ENCODE measurements around the gene ST14. TPM values are rescaled to one million over a fixed set of nuclear protein-coding genes. Genes with fewer than 3 reads are reported as not detected.

ST14 gene
- total and polyA plus RNA-seq, 9 donors: 0.30 to 8.5 (median 0.73) TPM

GRCh38 chr11:130121445-130121978, 38.1 kb upstream of the ST14 start:
- DNase-seq: no peak
- Histone ChIP-seq H3K27ac (ENCODE audit: low read length) (peak overlapping the region; percentile 45), H3K36me3 (ENCODE audit: control insufficient read depth, insufficient read depth, low read length) (peaks cover 40% of the 10 kb centered on the region), H3K4me1 (ENCODE audit: control insufficient read depth, insufficient read depth, low read length) (peaks cover 13% of the 10 kb centered on the region), H3K9me3 (replicated peaks; ENCODE audit: control insufficient read depth, low read depth, low read length) (no peaks in the 10 kb centered on the region), H3K4me3 (ENCODE audit: low read length) (no peak overlapping the region), H3K27me3 (ENCODE audit: control insufficient read depth, insufficient read depth, low read length) (no peaks in the 10 kb centered on the region)
- WGBS (ENCODE audit: insufficient coverage): 86% methylated on average over 4 of the region's 5 CpGs

GRCh38 chr11:130122141-130122575, 37.4 kb upstream of the ST14 start:
- H3K9me3 ChIP-seq (replicated peaks; ENCODE audit: control insufficient read depth, low read depth, low read length): no peaks in the 10 kb centered on the region
- 94% methylated on average over 3 of the region's 7 CpGs for WGBS (ENCODE audit: insufficient coverage)
- peaks cover 43% of the 10 kb centered on the region for H3K36me3 ChIP-seq (ENCODE audit: control insufficient read depth, insufficient read depth, low read length)
- peak; percentile 37 for DNase-seq
- H3K27ac ChIP-seq (ENCODE audit: low read length): peak overlapping the region; percentile 45
- H3K4me3 ChIP-seq (ENCODE audit: low read length): no peak overlapping the region
- no peaks in the 10 kb centered on the region for H3K27me3 ChIP-seq (ENCODE audit: control insufficient read depth, insufficient read depth, low read length)
- peaks cover 13% of the 10 kb centered on the region for H3K4me1 ChIP-seq (ENCODE audit: control insufficient read depth, insufficient read depth, low read length)

GRCh38 chr11:130123414-130124040, 36.1 kb upstream of the ST14 start:
- Histone ChIP-seq H3K27ac (ENCODE audit: low read length) (peak overlapping the region; percentile 67), H3K36me3 (ENCODE audit: control insufficient read depth, insufficient read depth, low read length) (peaks cover 54% of the 10 kb centered on the region), H3K27me3 (ENCODE audit: control insufficient read depth, insufficient read depth, low read length) (no peaks in the 10 kb centered on the region), H3K9me3 (replicated peaks; ENCODE audit: control insufficient read depth, low read depth, low read length) (no peaks in the 10 kb centered on the region), H3K4me3 (ENCODE audit: low read length) (no peak overlapping the region), H3K4me1 (ENCODE audit: control insufficient read depth, insufficient read depth, low read length) (peaks cover 13% of the 10 kb centered on the region)
- DNase-seq: no peak
- 86% methylated on average over 31 of the region's 32 CpGs for WGBS (ENCODE audit: insufficient coverage)

- H3K4me3 ChIP-seq (ENCODE audit: low read length): no peak overlapping the region
- peaks cover 13% of the 10 kb centered on the region for H3K4me1 ChIP-seq (ENCODE audit: control insufficient read depth, insufficient read depth, low read length)
- H3K27ac ChIP-seq (ENCODE audit: low read length): peak overlapping the region; percentile 67
- DNase-seq: peak; percentile 66
- WGBS (ENCODE audit: insufficient coverage): no CpG with 5 or more reads among the region's 4 CpGs
- no peaks in the 10 kb centered on the region for H3K27me3 ChIP-seq (ENCODE audit: control insufficient read depth, insufficient read depth, low read length)
- no peaks in the 10 kb centered on the region for H3K9me3 ChIP-seq (replicated peaks; ENCODE audit: control insufficient read depth, low read depth, low read length)
- peaks cover 60% of the 10 kb centered on the region for H3K36me3 ChIP-seq (ENCODE audit: control insufficient read depth, insufficient read depth, low read length)
Measured at GRCh38 chr11:130124096-130124495, 35.5 kb upstream of the ST14 start.

- peaks cover 67% of the 10 kb centered on the region for H3K36me3 ChIP-seq (ENCODE audit: control insufficient read depth, insufficient read depth, low read length)
- DNase-seq: no peak
- peaks cover 13% of the 10 kb centered on the region for H3K4me1 ChIP-seq (ENCODE audit: control insufficient read depth, insufficient read depth, low read length)
Measured at GRCh38 chr11:130125638-130126037, 33.9 kb upstream of the ST14 start.

GRCh38 chr11:130126516-130126915, 33.1 kb upstream of the ST14 start:
- H3K9me3 ChIP-seq (replicated peaks; ENCODE audit: control insufficient read depth, low read depth, low read length): no peaks in the 10 kb centered on the region
- WGBS (ENCODE audit: insufficient coverage): no CpG with 5 or more reads among the region's 5 CpGs
- H3K27me3 ChIP-seq (ENCODE audit: control insufficient read depth, insufficient read depth, low read length): no peaks in the 10 kb centered on the region
- no peak overlapping the region for H3K27ac ChIP-seq (ENCODE audit: low read length)
- H3K36me3 ChIP-seq (ENCODE audit: control insufficient read depth, insufficient read depth, low read length): peaks cover 68% of the 10 kb centered on the region
- peaks cover 13% of the 10 kb centered on the region for H3K4me1 ChIP-seq (ENCODE audit: control insufficient read depth, insufficient read depth, low read length)
- no peak overlapping the region for H3K4me3 ChIP-seq (ENCODE audit: low read length)
- DNase-seq: peak; percentile 38

More at GRCh38 chr11:130125638-130126037, 33.9 kb upstream of the ST14 start:
- Histone ChIP-seq H3K4me3 (ENCODE audit: low read length) (no peak overlapping the region), H3K9me3 (replicated peaks; ENCODE audit: control insufficient read depth, low read depth, low read length) (no peaks in the 10 kb centered on the region), H3K27me3 (ENCODE audit: control insufficient read depth, insufficient read depth, low read length) (no peaks in the 10 kb centered on the region), H3K27ac (ENCODE audit: low read length) (no peak overlapping the region)
- WGBS (ENCODE audit: insufficient coverage): 95% methylated on average over 4 of the region's 4 CpGs

- H3K36me3 ChIP-seq (ENCODE audit: control insufficient read depth, insufficient read depth, low read length): peaks cover 65% of the 10 kb centered on the region
- peaks cover 11% of the 10 kb centered on the region for H3K4me1 ChIP-seq (ENCODE audit: control insufficient read depth, insufficient read depth, low read length)
- H3K4me3 ChIP-seq (ENCODE audit: low read length): no peak overlapping the region
- H3K27ac ChIP-seq (ENCODE audit: low read length): no peak overlapping the region
- WGBS (ENCODE audit: insufficient coverage): 83% methylated on average over 1 of the region's 4 CpGs
- H3K27me3 ChIP-seq (ENCODE audit: control insufficient read depth, insufficient read depth, low read length): no peaks in the 10 kb centered on the region
- no peak for DNase-seq
- H3K9me3 ChIP-seq (replicated peaks; ENCODE audit: control insufficient read depth, low read depth, low read length): no peaks in the 10 kb centered on the region
Measured at GRCh38 chr11:130127509-130127908, 32.1 kb upstream of the ST14 start.

- peaks cover 61% of the 10 kb centered on the region for H3K36me3 ChIP-seq (ENCODE audit: control insufficient read depth, insufficient read depth, low read length)
- H3K4me1 ChIP-seq (ENCODE audit: control insufficient read depth, insufficient read depth, low read length): peaks cover 8% of the 10 kb centered on the region
- H3K27ac ChIP-seq (ENCODE audit: low read length): no peak overlapping the region
- no peaks in the 10 kb centered on the region for H3K27me3 ChIP-seq (ENCODE audit: control insufficient read depth, insufficient read depth, low read length)
- 95% methylated on average over 2 of the region's 2 CpGs for WGBS (ENCODE audit: insufficient coverage)
- H3K4me3 ChIP-seq (ENCODE audit: low read length): no peak overlapping the region
- DNase-seq: no peak
- H3K9me3 ChIP-seq (replicated peaks; ENCODE audit: control insufficient read depth, low read depth, low read length): no peaks in the 10 kb centered on the region
Measured at GRCh38 chr11:130128626-130129025, 31.0 kb upstream of the ST14 start.

- WGBS (ENCODE audit: insufficient coverage): 89% methylated on average over 8 of the region's 11 CpGs
- H3K27me3 ChIP-seq (ENCODE audit: control insufficient read depth, insufficient read depth, low read length): no peaks in the 10 kb centered on the region
- H3K9me3 ChIP-seq (replicated peaks; ENCODE audit: control insufficient read depth, low read depth, low read length): no peaks in the 10 kb centered on the region
- peaks cover under 1% of the 10 kb centered on the region for H3K4me1 ChIP-seq (ENCODE audit: control insufficient read depth, insufficient read depth, low read length)
- peaks cover 65% of the 10 kb centered on the region for H3K36me3 ChIP-seq (ENCODE audit: control insufficient read depth, insufficient read depth, low read length)
- no peak overlapping the region for H3K27ac ChIP-seq (ENCODE audit: low read length)
- no peak overlapping the region for H3K4me3 ChIP-seq (ENCODE audit: low read length)
- no peak for DNase-seq
Measured at GRCh38 chr11:130129922-130130321, 29.7 kb upstream of the ST14 start.

- H3K27me3 ChIP-seq (ENCODE audit: control insufficient read depth, insufficient read depth, low read length): no peaks in the 10 kb centered on the region
- 51% methylated on average over 4 of the region's 9 CpGs for WGBS (ENCODE audit: insufficient coverage)
- no peaks in the 10 kb centered on the region for H3K9me3 ChIP-seq (replicated peaks; ENCODE audit: control insufficient read depth, low read depth, low read length)
- no peak overlapping the region for H3K27ac ChIP-seq (ENCODE audit: low read length)
- peak; percentile 79 for DNase-seq
- no peaks in the 10 kb centered on the region for H3K4me1 ChIP-seq (ENCODE audit: control insufficient read depth, insufficient read depth, low read length)
- H3K36me3 ChIP-seq (ENCODE audit: control insufficient read depth, insufficient read depth, low read length): peaks cover 71% of the 10 kb centered on the region
- no peak overlapping the region for H3K4me3 ChIP-seq (ENCODE audit: low read length)
Measured at GRCh38 chr11:130131961-130132850, 27.4 kb upstream of the ST14 start.

Measured in muscle of leg (tissue), 11 donors.